ENCODE measurements around the gene SNURF.

DNA sequence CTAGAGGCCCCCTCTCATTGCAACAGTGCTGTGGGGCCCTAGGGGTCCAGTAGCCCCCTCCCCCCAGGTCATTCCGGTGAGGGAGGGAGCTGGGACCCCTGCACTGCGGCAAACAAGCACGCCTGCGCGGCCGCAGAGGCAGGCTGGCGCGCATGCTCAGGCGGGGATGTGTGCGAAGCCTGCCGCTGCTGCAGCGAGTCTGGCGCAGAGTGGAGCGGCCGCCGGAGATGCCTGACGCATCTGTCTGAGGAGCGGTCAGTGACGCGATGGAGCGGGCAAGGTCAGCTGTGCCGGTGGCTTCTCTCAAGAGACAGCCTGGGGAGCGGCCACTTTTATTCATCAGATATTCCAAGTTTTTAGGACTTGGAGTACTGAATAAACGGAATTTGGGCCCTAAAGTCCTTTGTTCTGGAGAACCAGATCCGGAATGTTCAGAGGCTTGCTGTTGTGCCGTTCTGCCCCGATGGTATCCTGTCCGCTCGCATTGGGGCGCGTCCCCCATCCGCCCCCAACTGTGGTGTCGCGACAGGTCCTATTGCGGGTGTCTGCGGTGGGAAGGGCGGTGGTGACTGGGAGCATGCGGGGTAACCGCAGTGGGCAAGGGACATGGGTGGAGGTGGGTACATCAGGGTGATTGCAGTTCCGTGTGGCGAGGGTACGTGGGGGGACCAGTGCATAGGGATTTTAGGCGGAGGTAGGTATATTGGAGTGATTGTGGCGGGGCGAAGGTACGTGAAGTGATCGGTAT is at the start of gene SNURF, which contains the start of gene SNRPN:
- TF ChIP-seq ZFP37 (tag by site-specific recombination; IDR thresholded peaks at IDR 0.05) = no peak
- no peak for TF ChIP-seq ZNF350 (tag by site-specific recombination; IDR thresholded peaks at IDR 0.05)
- TF ChIP-seq, protein P1, sequence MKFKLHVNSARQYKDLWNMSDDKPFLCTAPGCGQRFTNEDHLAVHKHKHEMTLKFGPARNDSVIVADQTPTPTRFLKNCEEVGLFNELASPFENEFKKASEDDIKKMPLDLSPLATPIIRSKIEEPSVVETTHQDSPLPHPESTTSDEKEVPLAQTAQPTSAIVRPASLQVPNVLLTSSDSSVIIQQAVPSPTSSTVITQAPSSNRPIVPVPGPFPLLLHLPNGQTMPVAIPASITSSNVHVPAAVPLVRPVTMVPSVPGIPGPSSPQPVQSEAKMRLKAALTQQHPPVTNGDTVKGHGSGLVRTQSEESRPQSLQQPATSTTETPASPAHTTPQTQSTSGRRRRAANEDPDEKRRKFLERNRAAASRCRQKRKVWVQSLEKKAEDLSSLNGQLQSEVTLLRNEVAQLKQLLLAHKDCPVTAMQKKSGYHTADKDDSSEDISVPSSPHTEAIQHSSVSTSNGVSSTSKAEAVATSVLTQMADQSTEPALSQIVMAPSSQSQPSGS (tag by site-specific recombination; IDR thresholded peaks at IDR 0.05; ENCODE audit: low read depth) = no peak
- TF ChIP-seq ZNF707 (tag by site-specific recombination; IDR thresholded peaks at IDR 0.05) = no peak
- TF ChIP-seq, protein P2, sequence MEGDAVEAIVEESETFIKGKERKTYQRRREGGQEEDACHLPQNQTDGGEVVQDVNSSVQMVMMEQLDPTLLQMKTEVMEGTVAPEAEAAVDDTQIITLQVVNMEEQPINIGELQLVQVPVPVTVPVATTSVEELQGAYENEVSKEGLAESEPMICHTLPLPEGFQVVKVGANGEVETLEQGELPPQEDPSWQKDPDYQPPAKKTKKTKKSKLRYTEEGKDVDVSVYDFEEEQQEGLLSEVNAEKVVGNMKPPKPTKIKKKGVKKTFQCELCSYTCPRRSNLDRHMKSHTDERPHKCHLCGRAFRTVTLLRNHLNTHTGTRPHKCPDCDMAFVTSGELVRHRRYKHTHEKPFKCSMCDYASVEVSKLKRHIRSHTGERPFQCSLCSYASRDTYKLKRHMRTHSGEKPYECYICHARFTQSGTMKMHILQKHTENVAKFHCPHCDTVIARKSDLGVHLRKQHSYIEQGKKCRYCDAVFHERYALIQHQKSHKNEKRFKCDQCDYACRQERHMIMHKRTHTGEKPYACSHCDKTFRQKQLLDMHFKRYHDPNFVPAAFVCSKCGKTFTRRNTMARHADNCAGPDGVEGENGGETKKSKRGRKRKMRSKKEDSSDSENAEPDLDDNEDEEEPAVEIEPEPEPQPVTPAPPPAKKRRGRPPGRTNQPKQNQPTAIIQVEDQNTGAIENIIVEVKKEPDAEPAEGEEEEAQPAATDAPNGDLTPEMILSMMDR (tag by site-specific recombination; IDR thresholded peaks at IDR 0.05) = no peak
- TF ChIP-seq, protein P3, sequence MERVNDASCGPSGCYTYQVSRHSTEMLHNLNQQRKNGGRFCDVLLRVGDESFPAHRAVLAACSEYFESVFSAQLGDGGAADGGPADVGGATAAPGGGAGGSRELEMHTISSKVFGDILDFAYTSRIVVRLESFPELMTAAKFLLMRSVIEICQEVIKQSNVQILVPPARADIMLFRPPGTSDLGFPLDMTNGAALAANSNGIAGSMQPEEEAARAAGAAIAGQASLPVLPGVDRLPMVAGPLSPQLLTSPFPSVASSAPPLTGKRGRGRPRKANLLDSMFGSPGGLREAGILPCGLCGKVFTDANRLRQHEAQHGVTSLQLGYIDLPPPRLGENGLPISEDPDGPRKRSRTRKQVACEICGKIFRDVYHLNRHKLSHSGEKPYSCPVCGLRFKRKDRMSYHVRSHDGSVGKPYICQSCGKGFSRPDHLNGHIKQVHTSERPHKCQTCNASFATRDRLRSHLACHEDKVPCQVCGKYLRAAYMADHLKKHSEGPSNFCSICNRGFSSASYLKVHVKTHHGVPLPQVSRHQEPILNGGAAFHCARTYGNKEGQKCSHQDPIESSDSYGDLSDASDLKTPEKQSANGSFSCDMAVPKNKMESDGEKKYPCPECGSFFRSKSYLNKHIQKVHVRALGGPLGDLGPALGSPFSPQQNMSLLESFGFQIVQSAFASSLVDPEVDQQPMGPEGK (tag by site-specific recombination; IDR thresholded peaks at IDR 0.05) = no peak
- TF ChIP-seq ZNF768 (tag by site-specific recombination; IDR thresholded peaks at IDR 0.05) = no peak
- TF ChIP-seq ZNF837 (tag by site-specific recombination; IDR thresholded peaks at IDR 0.05) = no peak
- TF ChIP-seq, protein P4, sequence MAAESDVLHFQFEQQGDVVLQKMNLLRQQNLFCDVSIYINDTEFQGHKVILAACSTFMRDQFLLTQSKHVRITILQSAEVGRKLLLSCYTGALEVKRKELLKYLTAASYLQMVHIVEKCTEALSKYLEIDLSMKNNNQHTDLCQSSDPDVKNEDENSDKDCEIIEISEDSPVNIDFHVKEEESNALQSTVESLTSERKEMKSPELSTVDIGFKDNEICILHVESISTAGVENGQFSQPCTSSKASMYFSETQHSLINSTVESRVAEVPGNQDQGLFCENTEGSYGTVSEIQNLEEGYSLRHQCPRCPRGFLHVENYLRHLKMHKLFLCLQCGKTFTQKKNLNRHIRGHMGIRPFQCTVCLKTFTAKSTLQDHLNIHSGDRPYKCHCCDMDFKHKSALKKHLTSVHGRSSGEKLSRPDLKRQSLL (tag by site-specific recombination; IDR thresholded peaks at IDR 0.05) = no peak
- TF ChIP-seq ZNF121 (tag by site-specific recombination; IDR thresholded peaks at IDR 0.05) = no peak
- TF ChIP-seq, protein P5, sequence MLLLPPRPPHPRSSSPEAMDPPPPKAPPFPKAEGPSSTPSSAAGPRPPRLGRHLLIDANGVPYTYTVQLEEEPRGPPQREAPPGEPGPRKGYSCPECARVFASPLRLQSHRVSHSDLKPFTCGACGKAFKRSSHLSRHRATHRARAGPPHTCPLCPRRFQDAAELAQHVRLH (tag by site-specific recombination; IDR thresholded peaks at IDR 0.05) = no peak

All from HEK293 (cell line).